Measurements from ENCODE around the gene STAB2. TPM values are rescaled to one million over a fixed set of nuclear protein-coding genes. Genes with fewer than 3 reads are reported as not detected.

The STAB2 gene
- total and polyA plus RNA-seq, 5 donors: 0.06 to 0.23 (median 0.10) TPM; not detected in 1

GRCh38 chr12:103728323-103728722 lies 141.2 kb downstream of the STAB2 start:
- no peak for ATAC-seq

GRCh38 chr12:103729499-103729898 lies 142.4 kb downstream of the STAB2 start:
- no peak overlapping the region for H3K27ac ChIP-seq (ENCODE audit: low read length)
- peaks cover 3% of the 10 kb centered on the region for H3K9me3 ChIP-seq (ENCODE audit: control insufficient read depth, low read length)
- H3K4me3 ChIP-seq (ENCODE audit: low read length): no peak overlapping the region
- intact Hi-C loops (cut with DNase I): no loop called here
- ATAC-seq: no peak
- 84% methylated on average over 1 of the region's 1 CpG for WGBS
- H3K27me3 ChIP-seq (ENCODE audit: control insufficient read depth, insufficient read depth): no peaks in the 10 kb centered on the region
- DNase-seq: no peak
- no peaks in the 10 kb centered on the region for H3K4me1 ChIP-seq (ENCODE audit: control insufficient read depth, insufficient read depth, low read length)

More at GRCh38 chr12:103728323-103728722, 141.2 kb downstream of the STAB2 start:
- H3K27ac ChIP-seq (ENCODE audit: low read length): no peak overlapping the region
- H3K4me1 ChIP-seq (ENCODE audit: control insufficient read depth, insufficient read depth, low read length): no peaks in the 10 kb centered on the region
- WGBS: 83% methylated on average over 4 of the region's 4 CpGs
- H3K27me3 ChIP-seq (ENCODE audit: control insufficient read depth, insufficient read depth): no peaks in the 10 kb centered on the region
- no peak overlapping the region for H3K4me3 ChIP-seq (ENCODE audit: low read length)
- H3K9me3 ChIP-seq (ENCODE audit: control insufficient read depth, low read length): peaks cover 3% of the 10 kb centered on the region
- DNase-seq: no peak
- intact Hi-C loops (cut with DNase I): no loop called here

- no peak overlapping the region for H3K4me3 ChIP-seq (ENCODE audit: low read length)
- no peak for ATAC-seq
- no peaks in the 10 kb centered on the region for H3K4me1 ChIP-seq (ENCODE audit: control insufficient read depth, insufficient read depth, low read length)
- H3K27me3 ChIP-seq (ENCODE audit: control insufficient read depth, insufficient read depth): no peaks in the 10 kb centered on the region
- DNase-seq: no peak
- WGBS: 91% methylated on average over 1 of the region's 1 CpG
- no peak overlapping the region for H3K27ac ChIP-seq (ENCODE audit: low read length)
- peaks cover 3% of the 10 kb centered on the region for H3K9me3 ChIP-seq (ENCODE audit: control insufficient read depth, low read length)
- intact Hi-C loops (cut with DNase I): no loop called here
Observed at GRCh38 chr12:103731539-103731938, 144.5 kb downstream of the STAB2 start.

- H3K27ac ChIP-seq (ENCODE audit: low read length): no peak overlapping the region
- H3K27me3 ChIP-seq (ENCODE audit: control insufficient read depth, insufficient read depth): no peaks in the 10 kb centered on the region
- peaks cover 3% of the 10 kb centered on the region for H3K9me3 ChIP-seq (ENCODE audit: control insufficient read depth, low read length)
- WGBS: 77% methylated on average over 2 of the region's 2 CpGs
- H3K4me1 ChIP-seq (ENCODE audit: control insufficient read depth, insufficient read depth, low read length): no peaks in the 10 kb centered on the region
- ATAC-seq (no peak), DNase-seq (no peak)
- intact Hi-C loops (cut with DNase I): no loop called here
- H3K4me3 ChIP-seq (ENCODE audit: low read length): no peak overlapping the region
Observed at GRCh38 chr12:103734863-103735262, 147.8 kb downstream of the STAB2 start.

- no peak overlapping the region for H3K4me3 ChIP-seq (ENCODE audit: low read length)
- no peaks in the 10 kb centered on the region for H3K27me3 ChIP-seq (ENCODE audit: control insufficient read depth, insufficient read depth)
- DNase-seq: no peak
- intact Hi-C loops (cut with DNase I): no loop called here
- ATAC-seq: no peak
- H3K4me1 ChIP-seq (ENCODE audit: control insufficient read depth, insufficient read depth, low read length): no peaks in the 10 kb centered on the region
- peaks cover 3% of the 10 kb centered on the region for H3K9me3 ChIP-seq (ENCODE audit: control insufficient read depth, low read length)
- 85% methylated on average over 8 of the region's 8 CpGs for WGBS
- no peak overlapping the region for H3K27ac ChIP-seq (ENCODE audit: low read length)
Observed at GRCh38 chr12:103735291-103735690, 148.2 kb downstream of the STAB2 start.

GRCh38 chr12:103736572-103736971 lies 149.5 kb downstream of the STAB2 start:
- H3K27ac ChIP-seq (ENCODE audit: low read length): no peak overlapping the region
- no peak overlapping the region for H3K4me3 ChIP-seq (ENCODE audit: low read length)
- no peaks in the 10 kb centered on the region for H3K4me1 ChIP-seq (ENCODE audit: control insufficient read depth, insufficient read depth, low read length)
- no peaks in the 10 kb centered on the region for H3K9me3 ChIP-seq (ENCODE audit: control insufficient read depth, low read length)
- DNase-seq (no peak), ATAC-seq (no peak)
- no peaks in the 10 kb centered on the region for H3K27me3 ChIP-seq (ENCODE audit: control insufficient read depth, insufficient read depth)
- WGBS: 95% methylated on average over 1 of the region's 1 CpG
- intact Hi-C loops (cut with DNase I): no loop called here

- Histone ChIP-seq H3K4me1 (ENCODE audit: control insufficient read depth, insufficient read depth, low read length) (no peaks in the 10 kb centered on the region), H3K4me3 (ENCODE audit: low read length) (no peak overlapping the region), H3K27me3 (ENCODE audit: control insufficient read depth, insufficient read depth) (no peaks in the 10 kb centered on the region), H3K9me3 (ENCODE audit: control insufficient read depth, low read length) (no peaks in the 10 kb centered on the region), H3K27ac (ENCODE audit: low read length) (no peak overlapping the region)
- intact Hi-C loops (cut with DNase I): no loop called here
- DNase-seq: no peak
- ATAC-seq: no peak
- WGBS: 44% methylated on average over 1 of the region's 1 CpG
Observed at GRCh38 chr12:103737881-103738280, 150.8 kb downstream of the STAB2 start.

- no peaks in the 10 kb centered on the region for H3K4me1 ChIP-seq (ENCODE audit: control insufficient read depth, insufficient read depth, low read length)
- H3K27me3 ChIP-seq (ENCODE audit: control insufficient read depth, insufficient read depth): no peaks in the 10 kb centered on the region
- H3K9me3 ChIP-seq (ENCODE audit: control insufficient read depth, low read length): no peaks in the 10 kb centered on the region
- DNase-seq (peak in 1 of 3 donors; percentile 14), ATAC-seq (peak; percentile 69 to 81)
- peak overlapping the region; percentile 20 for H3K27ac ChIP-seq (ENCODE audit: low read length)
- no peak overlapping the region for H3K4me3 ChIP-seq (ENCODE audit: low read length)
- 53% methylated on average over 15 of the region's 15 CpGs for WGBS
- intact Hi-C loops (cut with DNase I): no loop called here
Observed at GRCh38 chr12:103742349-103742932, 155.4 kb downstream of the STAB2 start.

GRCh38 chr12:103743788-103744187 lies 156.7 kb downstream of the STAB2 start:
- Histone ChIP-seq H3K27me3 (ENCODE audit: control insufficient read depth, insufficient read depth) (no peaks in the 10 kb centered on the region), H3K27ac (ENCODE audit: low read length) (no peak overlapping the region), H3K4me1 (ENCODE audit: control insufficient read depth, insufficient read depth, low read length) (no peaks in the 10 kb centered on the region), H3K4me3 (ENCODE audit: low read length) (no peak overlapping the region), H3K9me3 (ENCODE audit: control insufficient read depth, low read length) (no peaks in the 10 kb centered on the region)
- WGBS: 98% methylated on average over 3 of the region's 3 CpGs
- DNase-seq: no peak
- no peak for ATAC-seq
- intact Hi-C loops (cut with DNase I): no loop called here

GRCh38 chr12:103745962-103746361 lies 158.9 kb downstream of the STAB2 start:
- intact Hi-C loops (cut with DNase I): no loop called here
- ATAC-seq (no peak), DNase-seq (no peak)
- no peaks in the 10 kb centered on the region for H3K4me1 ChIP-seq (ENCODE audit: control insufficient read depth, insufficient read depth, low read length)
- H3K4me3 ChIP-seq (ENCODE audit: low read length): no peak overlapping the region
- no peaks in the 10 kb centered on the region for H3K27me3 ChIP-seq (ENCODE audit: control insufficient read depth, insufficient read depth)
- 77% methylated on average over 2 of the region's 2 CpGs for WGBS
- H3K9me3 ChIP-seq (ENCODE audit: control insufficient read depth, low read length): no peaks in the 10 kb centered on the region
- H3K27ac ChIP-seq (ENCODE audit: low read length): no peak overlapping the region

- no peak overlapping the region for H3K27ac ChIP-seq (ENCODE audit: low read length)
- no peaks in the 10 kb centered on the region for H3K9me3 ChIP-seq (ENCODE audit: control insufficient read depth, low read length)
- WGBS: 95% methylated on average over 2 of the region's 2 CpGs
- no peak overlapping the region for H3K4me3 ChIP-seq (ENCODE audit: low read length)
- DNase-seq (no peak), ATAC-seq (no peak)
- no peaks in the 10 kb centered on the region for H3K4me1 ChIP-seq (ENCODE audit: control insufficient read depth, insufficient read depth, low read length)
- H3K27me3 ChIP-seq (ENCODE audit: control insufficient read depth, insufficient read depth): no peaks in the 10 kb centered on the region
- intact Hi-C loops (cut with DNase I): no loop called here
Observed at GRCh38 chr12:103748002-103748401, 160.9 kb downstream of the STAB2 start.

- intact Hi-C loops (cut with DNase I): no loop called here
Observed at GRCh38 chr12:103748875-103749274, 161.8 kb downstream of the STAB2 start.

More at GRCh38 chr12:103748875-103749274, 161.8 kb downstream of the STAB2 start:
- Histone ChIP-seq H3K4me3 (ENCODE audit: low read length) (no peak overlapping the region), H3K4me1 (ENCODE audit: control insufficient read depth, insufficient read depth, low read length) (no peaks in the 10 kb centered on the region), H3K27ac (ENCODE audit: low read length) (no peak overlapping the region), H3K9me3 (ENCODE audit: control insufficient read depth, low read length) (no peaks in the 10 kb centered on the region), H3K27me3 (ENCODE audit: control insufficient read depth, insufficient read depth) (no peaks in the 10 kb centered on the region)
- DNase-seq (no peak), ATAC-seq (no peak)
- 79% methylated on average over 12 of the region's 12 CpGs for WGBS
